SK-N-MC (cell line): ENCODE measurements around the gene TMPRSS12.
"Not testable (repeated sequence)": the region's sequence is repeated elsewhere in the genome, so short reads cannot be mapped to it uniquely, and the experiment has no call there.

Experiments
- DNase-seq: peaks from one replicate; pipeline ENCODE4 v3.0.0-alpha.2; 2011; ENCODE audit warnings: low read depth, low spot score
- H3K27ac ChIP-seq: fragments of 200-600 bp; sonication (generic); 2 replicates; pipeline ENCODE4 v1.5.1; 2016; ENCODE audit warnings: mixed run types
- H3K36me3 ChIP-seq: fragments of 200-600 bp; sonication (generic); 2 replicates; pipeline ENCODE4 v1.6.1; 2017; ENCODE audit warnings: antibody characterized with exemption, low read length, mixed read lengths; ENCODE audit not compliant: insufficient read depth
- H3K4me3 ChIP-seq: fragments of 200-600 bp; sonication (generic); 2 replicates; pipeline ENCODE4 v1.5.1; 2016
- H3K9ac ChIP-seq: fragments of 200-600 bp; sonication (generic); 2 replicates; pipeline ENCODE4 v1.8.0; 2017; ENCODE audit warnings: mixed run types, mixed read lengths; ENCODE audit not compliant: insufficient read length
- H3K9me3 ChIP-seq: fragments of 200-600 bp; sonication (generic); 2 replicates; pipeline ENCODE4 v1.6.1; 2017; ENCODE audit warnings: low read depth, mild to moderate bottlenecking, antibody characterized with exemption, low read length, moderate library complexity, mixed read lengths
- EZH2 ChIP-seq: fragments of 200-600 bp; sonication (generic); IDR thresholded peaks from one replicate; pipeline ENCODE4 v1.6.1; 2017; ENCODE audit warnings: antibody characterized with exemption
- FOXP2 ChIP-seq: optimal IDR thresholded peaks from 2 replicates; pipeline ENCODE3; 2011; ENCODE audit warnings: mild to moderate bottlenecking, moderate library complexity; ENCODE audit not compliant: insufficient read depth; ENCODE audit errors: extremely low read length, control extremely low read depth
- POLR2AphosphoS5 ChIP-seq: IDR thresholded peaks from 2 replicates; pipeline ENCODE4 v1.6.1; 2012; ENCODE audit warnings: mild to moderate bottlenecking, low read depth, low read length, borderline replicate concordance

The TMPRSS12 gene

GRCh38 chr12:50845021-50845647, 2.4 kb downstream of the TMPRSS12 start:
- no peak for DNase-seq
- Histone ChIP-seq H3K9ac (no peak overlapping the region), H3K27ac (no peak overlapping the region), H3K4me3 (no peak overlapping the region), H3K36me3 (no peaks in the 10 kb centered on the region), H3K9me3 (no peaks in the 10 kb centered on the region)
- TF ChIP-seq FOXP2 (no peak), POLR2AphosphoS5 (no peak), EZH2 (no peak)

- DNase-seq = no peak
- no peaks in the 10 kb centered on the region for H3K9me3 ChIP-seq
- TF ChIP-seq EZH2 = no peak
- TF ChIP-seq FOXP2 = no peak
- TF ChIP-seq POLR2AphosphoS5 = no peak
- no peak overlapping the region for H3K9ac ChIP-seq
- H3K4me3 ChIP-seq = no peak overlapping the region
- H3K36me3 ChIP-seq = no peaks in the 10 kb centered on the region
- no peak overlapping the region for H3K27ac ChIP-seq
Observed at GRCh38 chr12:50848963-50849362, 6.2 kb downstream of the TMPRSS12 start.

GRCh38 chr12:50855218-50855617, 12.5 kb downstream of the TMPRSS12 start:
- not testable (repeated sequence) for H3K36me3 ChIP-seq, H3K9me3 ChIP-seq, DNase-seq, H3K9ac ChIP-seq, H3K27ac ChIP-seq, H3K4me3 ChIP-seq

- H3K36me3 ChIP-seq, H3K27ac ChIP-seq, H3K9ac ChIP-seq, DNase-seq, H3K4me3 ChIP-seq, H3K9me3 ChIP-seq: not testable (repeated sequence)
Observed at GRCh38 chr12:50855679-50856078, 13.0 kb downstream of the TMPRSS12 start.

DNA sequence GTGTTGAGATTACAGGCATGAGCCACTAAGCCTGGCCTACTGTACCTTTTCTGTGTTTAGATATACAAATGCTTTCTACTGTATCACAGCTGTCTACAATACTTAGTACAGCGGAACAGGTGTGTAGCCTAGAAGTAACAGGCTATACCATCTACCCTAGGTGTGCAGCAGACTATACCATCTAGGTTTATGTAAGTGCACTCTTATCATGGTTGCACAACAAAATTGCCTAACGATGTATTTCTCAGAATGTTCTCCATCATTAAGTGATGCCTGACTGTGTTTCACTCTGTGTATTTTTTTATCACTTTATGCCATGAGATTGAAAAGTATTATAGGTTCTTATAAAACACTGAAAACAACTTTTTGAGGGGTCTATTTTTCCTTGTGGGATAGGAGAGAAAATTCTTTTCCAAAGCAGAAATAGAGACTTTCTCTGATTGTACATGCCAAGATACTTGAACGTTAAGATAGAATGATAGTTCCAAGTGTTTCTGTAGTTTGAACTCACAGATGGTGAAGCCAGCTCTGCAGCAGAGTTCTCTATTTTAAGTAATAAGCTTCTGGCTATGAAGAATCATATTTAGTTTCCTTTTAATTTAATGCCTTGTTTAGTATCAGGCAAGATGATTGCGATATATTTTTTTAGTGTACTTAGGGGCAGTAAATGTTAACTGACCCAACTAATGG, 17.0 kb downstream of the TMPRSS12 start:
- H3K4me3 ChIP-seq = no peak overlapping the region
- TF ChIP-seq EZH2 (no peak), FOXP2 (no peak), POLR2AphosphoS5 (no peak)
- H3K9me3 ChIP-seq = no peaks in the 10 kb centered on the region
- no peak overlapping the region for H3K9ac ChIP-seq
- no peak overlapping the region for H3K27ac ChIP-seq
- no peaks in the 10 kb centered on the region for H3K36me3 ChIP-seq
- no peak for DNase-seq

DNA sequence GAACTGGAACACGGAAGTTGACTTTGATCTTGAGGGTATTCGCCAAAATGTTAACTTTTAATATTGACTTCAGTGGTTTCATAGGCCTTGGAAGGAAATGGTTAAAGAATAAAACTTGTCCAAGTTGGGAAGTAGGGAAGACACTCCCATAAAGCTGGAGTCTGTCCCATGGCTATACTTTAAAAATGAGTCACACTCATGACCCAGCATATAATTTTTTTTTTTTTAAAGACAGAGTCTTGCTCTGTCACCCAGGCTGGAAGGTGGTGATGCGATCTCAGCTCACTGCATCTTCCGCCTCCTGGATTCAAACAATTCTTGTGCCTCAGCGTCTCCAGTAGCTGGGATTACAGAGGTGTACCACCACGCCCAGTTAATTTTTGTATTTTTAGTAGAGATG, 19.6 kb downstream of the TMPRSS12 start:
- Histone ChIP-seq H3K4me3 (no peak overlapping the region), H3K9ac (no peak overlapping the region), H3K27ac (no peak overlapping the region), H3K9me3 (peaks cover 3% of the 10 kb centered on the region; the same call in 1 of the 2 replicates), H3K36me3 (no peaks in the 10 kb centered on the region)
- no peak for TF ChIP-seq FOXP2
- TF ChIP-seq EZH2 = no peak
- TF ChIP-seq POLR2AphosphoS5 = no peak
- DNase-seq = no peak

DNA sequence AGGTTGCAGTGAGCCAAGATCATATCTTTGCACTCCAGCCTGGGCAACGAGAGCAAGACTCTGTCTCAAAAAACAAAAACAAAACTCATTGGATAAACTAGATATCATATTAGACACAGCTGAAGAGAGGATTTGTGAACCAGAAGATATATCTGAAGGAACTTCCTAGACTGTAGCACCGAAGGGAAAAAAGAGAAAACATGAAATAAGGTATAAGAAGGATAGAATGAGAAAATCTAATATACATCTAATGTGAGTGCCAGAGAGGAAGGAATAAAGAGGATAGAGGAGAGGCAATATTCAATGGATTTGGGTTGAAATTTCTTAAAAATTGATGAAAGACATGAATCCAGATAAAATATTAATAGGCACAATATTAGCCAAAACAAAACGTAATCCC, 22.5 kb downstream of the TMPRSS12 start:
- H3K9ac ChIP-seq = no peak overlapping the region
- peaks cover 3% of the 10 kb centered on the region; the same call in 1 of the 2 replicates for H3K9me3 ChIP-seq
- H3K27ac ChIP-seq = no peak overlapping the region
- no peaks in the 10 kb centered on the region for H3K36me3 ChIP-seq
- no peak for TF ChIP-seq EZH2
- TF ChIP-seq POLR2AphosphoS5 = no peak
- no peak for TF ChIP-seq FOXP2
- no peak overlapping the region for H3K4me3 ChIP-seq
- no peak for DNase-seq

GRCh38 chr12:50868881-50869280, 26.2 kb downstream of the TMPRSS12 start:
- H3K9ac ChIP-seq, DNase-seq, H3K36me3 ChIP-seq, H3K27ac ChIP-seq, H3K4me3 ChIP-seq, H3K9me3 ChIP-seq: not testable (repeated sequence)

GRCh38 chr12:50882563-50882962, 39.8 kb downstream of the TMPRSS12 start:
- H3K9ac ChIP-seq = no peak overlapping the region
- TF ChIP-seq EZH2 (no peak), FOXP2 (no peak)
- H3K9me3 ChIP-seq = no peaks in the 10 kb centered on the region
- H3K4me3 ChIP-seq = no peak overlapping the region
- no peak for DNase-seq
- no peaks in the 10 kb centered on the region for H3K36me3 ChIP-seq
- no peak overlapping the region for H3K27ac ChIP-seq
